ENCODE data around the gene CLMP. TPM values are rescaled to one million over a fixed set of nuclear protein-coding genes. Genes with fewer than 3 reads are reported as not detected.

CLMP gene
- under 1 TPM; 0.41 to 0.54 TPM for total RNA-seq

- ATAC-seq (peak; percentile 42 to 48), DNase-seq (ENCODE audit: low spot score in 2 of 2) (peak in 1 of 2 donors; percentile 10)
- Mint-ChIP-seq H3K27ac (no peak within 1 kb of the TSS), H3K36me3 (no peaks in the 10 kb centered on the region), H3K9me3 (no peaks in the 10 kb centered on the region)
Measured at GRCh38 chr11:123195188-123196059, at the start of gene CLMP. TSS of gene CLMP (minus strand) at chr11:123195248. CDS start at chr11:123194940, 308 bp downstream.

DNA sequence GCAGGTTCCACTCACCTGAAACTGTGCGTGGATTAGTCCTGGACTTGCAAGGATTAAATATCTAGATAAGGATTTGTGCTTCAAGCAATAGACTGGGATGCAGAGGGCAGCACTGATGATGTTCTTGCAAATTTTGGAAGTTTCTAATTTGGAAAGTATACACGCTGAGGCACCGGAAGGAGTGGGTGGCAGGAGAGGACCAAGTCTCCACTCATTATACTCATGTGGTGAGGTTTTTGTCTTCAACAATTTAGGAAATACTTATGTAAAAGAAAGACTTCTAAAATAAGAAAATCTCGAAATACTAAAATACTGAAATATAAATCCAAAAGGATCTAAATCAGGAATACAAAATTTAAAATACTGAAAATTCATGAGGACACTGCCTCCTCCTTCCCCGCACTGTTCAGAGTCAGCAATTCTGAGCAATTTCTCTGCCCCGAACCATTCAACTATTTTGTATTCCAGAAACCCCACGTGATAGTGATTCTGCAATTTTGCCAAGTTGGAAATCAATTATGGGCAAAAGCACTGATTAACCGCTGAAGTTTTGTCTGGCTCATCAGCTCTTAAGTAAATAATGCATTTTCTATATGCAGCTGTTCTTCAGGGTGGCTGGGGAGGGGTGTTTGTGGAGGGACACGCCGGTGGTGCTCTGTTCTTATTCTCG, 47.0 kb upstream of the CLMP start:
- ATAC-seq, result no peak
- H3K27ac Mint-ChIP-seq, result no peak overlapping the region
- H3K36me3 Mint-ChIP-seq, result no peaks in the 10 kb centered on the region
- no peaks in the 10 kb centered on the region for H3K9me3 Mint-ChIP-seq
- DNase-seq (ENCODE audit: low spot score in 2 of 2), result no peak

GRCh38 chr11:123241294-123241693, 46.2 kb upstream of the CLMP start:
- Mint-ChIP-seq H3K27ac (no peak overlapping the region), H3K36me3 (no peaks in the 10 kb centered on the region), H3K9me3 (no peaks in the 10 kb centered on the region)
- DNase-seq (ENCODE audit: low spot score in 2 of 2) (no peak), ATAC-seq (no peak)

DNA sequence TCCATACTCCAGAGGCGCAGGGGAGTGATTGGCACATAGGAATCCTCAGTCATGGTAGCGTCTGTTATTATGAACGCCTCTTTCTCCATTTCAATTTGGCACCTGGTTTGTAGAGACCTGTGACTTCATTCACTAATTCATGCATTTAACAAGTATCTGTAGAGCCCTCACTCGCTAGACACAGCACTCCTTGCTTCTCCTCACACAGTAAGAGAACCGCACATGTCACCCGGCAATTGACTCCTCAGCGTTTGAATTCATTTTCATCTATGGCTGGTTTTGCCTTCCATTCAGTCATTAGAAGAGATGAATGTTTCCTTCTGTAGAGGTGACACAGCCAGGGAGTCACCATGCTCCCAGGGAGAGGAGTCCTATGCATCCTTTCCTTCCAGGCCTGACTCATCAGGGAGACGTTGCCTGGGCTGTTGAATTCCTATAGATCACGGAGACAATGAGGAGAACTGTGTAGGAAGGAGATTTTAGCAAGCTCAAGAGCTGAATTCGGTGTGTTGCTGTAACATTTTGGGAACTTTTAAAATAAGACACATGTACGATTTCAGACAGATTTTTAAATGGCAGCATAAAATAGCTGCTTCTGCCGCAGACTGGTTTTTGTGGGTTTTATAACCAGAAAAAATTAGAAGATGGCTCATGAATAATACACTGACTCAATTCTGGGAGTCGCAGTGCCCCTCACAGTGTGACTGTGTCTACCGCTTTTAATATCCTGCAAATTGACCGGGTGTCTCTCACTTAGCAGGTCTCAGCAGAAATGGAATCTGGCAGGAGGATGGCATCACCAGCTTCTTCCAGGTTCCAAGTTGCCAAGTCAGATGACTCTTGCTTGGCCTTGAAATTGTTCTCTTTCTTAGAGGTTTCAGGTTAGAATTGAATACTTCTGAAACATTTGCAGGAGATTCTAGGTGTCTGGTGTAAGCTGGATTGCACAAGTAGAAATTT, 44.4 kb upstream of the CLMP start:
- H3K36me3 Mint-ChIP-seq, result no peaks in the 10 kb centered on the region
- no peaks in the 10 kb centered on the region for H3K9me3 Mint-ChIP-seq

DNA sequence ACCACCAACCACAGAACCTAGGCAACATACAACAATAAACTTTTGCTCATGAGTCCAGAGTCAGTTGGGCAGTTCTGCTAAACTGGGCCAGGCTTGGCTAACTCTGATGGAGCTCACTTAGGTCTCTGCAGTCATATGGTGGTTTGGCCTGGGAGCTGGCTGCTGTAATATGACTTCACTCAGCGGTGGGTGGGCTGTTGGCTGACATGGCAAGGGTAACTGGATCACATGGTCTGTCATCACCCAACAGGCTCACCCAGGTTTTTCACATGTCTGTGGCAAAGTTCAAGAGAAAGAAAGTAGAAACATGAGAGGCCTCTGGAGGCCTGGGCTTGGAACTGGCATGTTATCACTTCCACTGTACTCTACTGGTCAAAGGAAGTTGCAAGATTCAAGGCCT, 43.2 kb upstream of the CLMP start:
- ATAC-seq (no peak), DNase-seq (ENCODE audit: low spot score in 2 of 2) (no peak)
- Mint-ChIP-seq H3K9me3 (no peaks in the 10 kb centered on the region), H3K36me3 (no peaks in the 10 kb centered on the region), H3K27ac (no peak overlapping the region)

More for the DNA sequence above, 44.4 kb upstream of the CLMP start:
- no peak overlapping the region for H3K27ac Mint-ChIP-seq
- no peak for ATAC-seq
- no peak for DNase-seq (ENCODE audit: low spot score in 2 of 2)

- ATAC-seq (no peak), DNase-seq (ENCODE audit: low spot score in 2 of 2) (no peak)
- H3K9me3 Mint-ChIP-seq, result no peaks in the 10 kb centered on the region
- no peaks in the 10 kb centered on the region for H3K36me3 Mint-ChIP-seq
- no peak overlapping the region for H3K27ac Mint-ChIP-seq
Measured at GRCh38 chr11:123236879-123237278, 41.8 kb upstream of the CLMP start.

DNA sequence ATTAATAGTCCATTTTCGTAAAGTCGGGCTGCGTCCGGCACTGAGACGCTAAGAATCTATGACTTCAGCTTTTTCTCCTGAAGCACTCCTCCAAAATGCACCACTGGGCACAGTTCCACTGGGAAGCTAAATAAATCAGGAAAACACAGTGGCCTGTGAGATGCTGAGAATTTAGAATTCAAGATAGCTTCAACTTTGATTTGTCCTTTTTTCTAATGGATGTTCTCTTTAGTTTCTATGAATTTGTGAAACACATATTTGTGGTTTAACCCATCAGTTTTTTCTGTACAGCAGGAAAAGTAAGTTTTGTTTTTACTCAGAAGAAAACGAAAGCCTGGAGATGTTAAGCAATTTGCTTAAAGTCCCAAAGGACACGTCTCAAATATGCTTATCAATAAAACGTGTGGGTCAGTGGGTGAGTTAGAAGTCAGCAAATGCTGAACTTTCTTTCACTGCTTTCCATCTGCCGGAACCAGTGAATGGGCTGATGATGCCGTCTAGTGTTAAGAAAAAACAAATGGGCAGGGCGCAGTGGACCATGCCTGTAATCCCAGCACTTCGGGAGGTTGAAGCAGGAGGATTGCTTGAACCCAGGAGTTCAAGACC, 40.7 kb upstream of the CLMP start:
- Mint-ChIP-seq H3K27ac (no peak overlapping the region), H3K9me3 (no peaks in the 10 kb centered on the region)

DNA sequence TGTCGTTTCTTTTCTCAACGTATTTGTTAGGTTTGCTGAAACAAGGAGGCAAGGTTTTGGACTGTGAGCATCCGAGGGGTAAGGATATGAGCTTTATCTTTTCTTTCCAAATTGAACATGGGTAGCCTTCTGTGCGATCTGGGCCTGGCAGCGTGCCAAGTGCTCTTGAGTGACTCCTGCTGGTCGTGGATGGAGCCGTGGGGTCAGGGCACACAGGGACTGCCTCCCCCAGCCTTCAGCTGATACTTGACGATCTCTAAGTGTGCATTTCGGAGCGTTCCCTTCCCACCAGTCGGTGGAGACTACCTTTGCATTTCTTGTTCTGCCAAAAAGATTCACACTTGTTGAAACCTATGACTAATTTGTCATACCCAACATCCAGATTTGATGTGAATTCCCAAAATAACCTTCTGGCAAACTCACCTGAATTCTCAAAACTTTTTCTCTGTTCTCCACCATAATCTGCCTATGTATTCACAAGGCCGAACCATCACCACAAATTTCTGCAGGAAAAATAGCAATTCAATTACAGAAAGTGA, 40.1 kb upstream of the CLMP start:
- H3K9me3 Mint-ChIP-seq, result no peaks in the 10 kb centered on the region
- no peak overlapping the region for H3K27ac Mint-ChIP-seq
- no peaks in the 10 kb centered on the region for H3K36me3 Mint-ChIP-seq
- ATAC-seq, result peak in 1 of 2 donors; percentile 44
- DNase-seq (ENCODE audit: low spot score in 2 of 2), result peak in 1 of 2 donors; percentile 63

More for the DNA sequence above, 40.7 kb upstream of the CLMP start:
- DNase-seq (ENCODE audit: low spot score in 2 of 2) (no peak), ATAC-seq (no peak)
- H3K36me3 Mint-ChIP-seq, result no peaks in the 10 kb centered on the region

GRCh38 chr11:123233975-123234334, 38.9 kb upstream of the CLMP start:
- ATAC-seq, result no peak

GRCh38 chr11:123233280-123233974, 38.4 kb upstream of the CLMP start:
- ATAC-seq (peak; percentile 81 to 84), DNase-seq (ENCODE audit: low spot score in 2 of 2) (no peak)
- peak overlapping the region; percentile 86 to 96 for H3K27ac Mint-ChIP-seq
- H3K36me3 Mint-ChIP-seq, result no peaks in the 10 kb centered on the region
- H3K9me3 Mint-ChIP-seq, result no peaks in the 10 kb centered on the region

More at GRCh38 chr11:123233975-123234334, 38.9 kb upstream of the CLMP start:
- Mint-ChIP-seq H3K9me3 (no peaks in the 10 kb centered on the region), H3K36me3 (no peaks in the 10 kb centered on the region), H3K27ac (peak overlapping the region; percentile 86 to 96)
- no peak for DNase-seq (ENCODE audit: low spot score in 2 of 2)

- peak overlapping the region in 1 of 2 donors; percentile 6 for H3K27ac Mint-ChIP-seq
- DNase-seq (ENCODE audit: low spot score in 2 of 2), result no peak
- no peaks in the 10 kb centered on the region for H3K36me3 Mint-ChIP-seq
- no peaks in the 10 kb centered on the region for H3K9me3 Mint-ChIP-seq
- no peak for ATAC-seq
Measured at GRCh38 chr11:123231777-123232176, 36.7 kb upstream of the CLMP start.

DNA sequence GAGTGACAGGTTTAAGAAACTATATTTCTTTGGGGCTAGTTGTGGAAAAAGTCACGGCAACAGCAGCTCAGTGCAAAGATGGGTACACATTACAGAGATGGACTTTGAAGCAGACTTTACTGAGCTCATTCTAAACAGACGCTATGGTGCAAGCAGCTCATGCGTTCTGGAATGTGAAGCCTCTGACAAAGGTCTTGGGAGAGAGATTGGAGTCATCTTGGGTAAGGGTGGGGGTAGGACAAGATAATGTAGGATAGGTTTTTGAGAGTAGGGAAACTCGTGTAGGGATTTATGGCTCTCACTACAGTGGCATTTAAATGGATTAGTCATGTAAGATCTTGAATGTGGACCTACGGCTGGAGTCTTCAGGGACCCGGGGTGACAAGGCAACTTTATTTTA, 36.2 kb upstream of the CLMP start:
- no peaks in the 10 kb centered on the region for H3K9me3 Mint-ChIP-seq
- no peaks in the 10 kb centered on the region for H3K36me3 Mint-ChIP-seq
- no peak for ATAC-seq
- H3K27ac Mint-ChIP-seq, result peak overlapping the region in 1 of 2 donors; percentile 6
- no peak for DNase-seq (ENCODE audit: low spot score in 2 of 2)

DNA sequence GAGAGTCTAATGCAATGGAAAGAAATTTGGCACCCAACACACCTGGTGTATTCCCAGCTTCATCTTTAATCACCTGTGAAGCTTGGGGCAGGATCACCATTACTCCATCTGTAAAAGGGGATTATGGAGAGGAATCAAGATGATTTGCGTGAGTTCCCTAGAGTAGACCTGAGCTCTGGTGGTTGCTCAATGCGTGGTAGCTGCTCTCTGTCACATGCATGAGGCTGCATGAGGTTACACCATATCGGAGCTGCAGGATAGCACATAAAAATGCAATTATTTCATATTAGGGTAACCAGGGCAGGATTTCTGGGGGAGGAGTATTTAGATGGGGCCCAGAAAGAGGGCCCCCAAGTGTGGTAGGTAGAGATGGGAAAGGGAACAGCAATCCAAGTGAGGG, 35.3 kb upstream of the CLMP start:
- no peaks in the 10 kb centered on the region for H3K9me3 Mint-ChIP-seq
- DNase-seq (ENCODE audit: low spot score in 2 of 2), result no peak
- no peak for ATAC-seq
- no peak overlapping the region for H3K27ac Mint-ChIP-seq
- H3K36me3 Mint-ChIP-seq, result no peaks in the 10 kb centered on the region

GRCh38 chr11:123228496-123229163, 33.6 kb upstream of the CLMP start:
- Mint-ChIP-seq H3K36me3 (no peaks in the 10 kb centered on the region), H3K9me3 (no peaks in the 10 kb centered on the region), H3K27ac (no peak overlapping the region)
- no peak for ATAC-seq
- DNase-seq (ENCODE audit: low spot score in 2 of 2), result no peak

Data from activated naive CD4-positive, alpha-beta T cell treated with anti-CD3 and anti-CD28 coated beads, Interleukin-2, amount 50 U/mL, for 72 hours (primary cell).